Measurements from ENCODE around the gene PLPPR1.

DNA sequence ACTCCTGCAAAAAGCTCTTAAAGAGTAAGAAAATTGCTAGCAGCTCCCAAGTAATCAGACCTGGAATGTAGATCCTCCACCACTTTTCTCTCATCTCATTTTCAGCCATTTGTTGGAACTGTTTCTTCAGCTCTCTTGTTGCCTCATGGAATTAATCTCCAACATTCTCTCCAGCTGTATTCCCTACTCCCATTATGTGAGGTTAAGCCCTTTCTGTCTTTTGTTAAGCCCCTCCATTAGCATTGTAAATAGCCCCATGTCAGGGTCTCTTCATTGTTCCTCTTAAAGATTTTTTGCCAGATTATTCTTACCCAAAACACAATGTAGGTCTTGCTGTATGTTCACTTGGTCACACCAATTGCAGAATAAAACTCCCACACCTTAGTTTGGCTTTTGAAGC lies 119.8 kb downstream of the PLPPR1 start:
- TF ChIP-seq EZH2 (IDR thresholded peaks at IDR 0.05; ENCODE audit: low read depth, unreplicated experiment), result no peak
- TF ChIP-seq NANOG (IDR thresholded peaks at IDR 0.05; ENCODE audit: borderline replicate concordance), result no peak
- TF ChIP-seq, protein P1, sequence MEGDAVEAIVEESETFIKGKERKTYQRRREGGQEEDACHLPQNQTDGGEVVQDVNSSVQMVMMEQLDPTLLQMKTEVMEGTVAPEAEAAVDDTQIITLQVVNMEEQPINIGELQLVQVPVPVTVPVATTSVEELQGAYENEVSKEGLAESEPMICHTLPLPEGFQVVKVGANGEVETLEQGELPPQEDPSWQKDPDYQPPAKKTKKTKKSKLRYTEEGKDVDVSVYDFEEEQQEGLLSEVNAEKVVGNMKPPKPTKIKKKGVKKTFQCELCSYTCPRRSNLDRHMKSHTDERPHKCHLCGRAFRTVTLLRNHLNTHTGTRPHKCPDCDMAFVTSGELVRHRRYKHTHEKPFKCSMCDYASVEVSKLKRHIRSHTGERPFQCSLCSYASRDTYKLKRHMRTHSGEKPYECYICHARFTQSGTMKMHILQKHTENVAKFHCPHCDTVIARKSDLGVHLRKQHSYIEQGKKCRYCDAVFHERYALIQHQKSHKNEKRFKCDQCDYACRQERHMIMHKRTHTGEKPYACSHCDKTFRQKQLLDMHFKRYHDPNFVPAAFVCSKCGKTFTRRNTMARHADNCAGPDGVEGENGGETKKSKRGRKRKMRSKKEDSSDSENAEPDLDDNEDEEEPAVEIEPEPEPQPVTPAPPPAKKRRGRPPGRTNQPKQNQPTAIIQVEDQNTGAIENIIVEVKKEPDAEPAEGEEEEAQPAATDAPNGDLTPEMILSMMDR (conservative IDR thresholded peaks at IDR 0.05; ENCODE audit: low read depth in 2 of 2), result no peak
- no peak for TF ChIP-seq JUNB (IDR thresholded peaks at IDR 0.05; ENCODE audit: unreplicated experiment)
- TF ChIP-seq EZH2phosphoT487 (IDR thresholded peaks at IDR 0.05; ENCODE audit: unreplicated experiment), result no peak
- no peak for TF ChIP-seq POLR2AphosphoS5 (IDR thresholded peaks at IDR 0.05; ENCODE audit: low read depth)
- TF ChIP-seq, protein P2, sequence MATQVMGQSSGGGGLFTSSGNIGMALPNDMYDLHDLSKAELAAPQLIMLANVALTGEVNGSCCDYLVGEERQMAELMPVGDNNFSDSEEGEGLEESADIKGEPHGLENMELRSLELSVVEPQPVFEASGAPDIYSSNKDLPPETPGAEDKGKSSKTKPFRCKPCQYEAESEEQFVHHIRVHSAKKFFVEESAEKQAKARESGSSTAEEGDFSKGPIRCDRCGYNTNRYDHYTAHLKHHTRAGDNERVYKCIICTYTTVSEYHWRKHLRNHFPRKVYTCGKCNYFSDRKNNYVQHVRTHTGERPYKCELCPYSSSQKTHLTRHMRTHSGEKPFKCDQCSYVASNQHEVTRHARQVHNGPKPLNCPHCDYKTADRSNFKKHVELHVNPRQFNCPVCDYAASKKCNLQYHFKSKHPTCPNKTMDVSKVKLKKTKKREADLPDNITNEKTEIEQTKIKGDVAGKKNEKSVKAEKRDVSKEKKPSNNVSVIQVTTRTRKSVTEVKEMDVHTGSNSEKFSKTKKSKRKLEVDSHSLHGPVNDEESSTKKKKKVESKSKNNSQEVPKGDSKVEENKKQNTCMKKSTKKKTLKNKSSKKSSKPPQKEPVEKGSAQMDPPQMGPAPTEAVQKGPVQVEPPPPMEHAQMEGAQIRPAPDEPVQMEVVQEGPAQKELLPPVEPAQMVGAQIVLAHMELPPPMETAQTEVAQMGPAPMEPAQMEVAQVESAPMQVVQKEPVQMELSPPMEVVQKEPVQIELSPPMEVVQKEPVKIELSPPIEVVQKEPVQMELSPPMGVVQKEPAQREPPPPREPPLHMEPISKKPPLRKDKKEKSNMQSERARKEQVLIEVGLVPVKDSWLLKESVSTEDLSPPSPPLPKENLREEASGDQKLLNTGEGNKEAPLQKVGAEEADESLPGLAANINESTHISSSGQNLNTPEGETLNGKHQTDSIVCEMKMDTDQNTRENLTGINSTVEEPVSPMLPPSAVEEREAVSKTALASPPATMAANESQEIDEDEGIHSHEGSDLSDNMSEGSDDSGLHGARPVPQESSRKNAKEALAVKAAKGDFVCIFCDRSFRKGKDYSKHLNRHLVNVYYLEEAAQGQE (IDR thresholded peaks at IDR 0.05; ENCODE audit: unreplicated experiment), result no peak
- TF ChIP-seq, protein P3, sequence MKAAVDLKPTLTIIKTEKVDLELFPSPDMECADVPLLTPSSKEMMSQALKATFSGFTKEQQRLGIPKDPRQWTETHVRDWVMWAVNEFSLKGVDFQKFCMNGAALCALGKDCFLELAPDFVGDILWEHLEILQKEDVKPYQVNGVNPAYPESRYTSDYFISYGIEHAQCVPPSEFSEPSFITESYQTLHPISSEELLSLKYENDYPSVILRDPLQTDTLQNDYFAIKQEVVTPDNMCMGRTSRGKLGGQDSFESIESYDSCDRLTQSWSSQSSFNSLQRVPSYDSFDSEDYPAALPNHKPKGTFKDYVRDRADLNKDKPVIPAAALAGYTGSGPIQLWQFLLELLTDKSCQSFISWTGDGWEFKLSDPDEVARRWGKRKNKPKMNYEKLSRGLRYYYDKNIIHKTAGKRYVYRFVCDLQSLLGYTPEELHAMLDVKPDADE (IDR thresholded peaks at IDR 0.05), result no peak

Measured in GM23338 (cell line).